ENCODE measurements around the gene TOGARAM1.

DNA sequence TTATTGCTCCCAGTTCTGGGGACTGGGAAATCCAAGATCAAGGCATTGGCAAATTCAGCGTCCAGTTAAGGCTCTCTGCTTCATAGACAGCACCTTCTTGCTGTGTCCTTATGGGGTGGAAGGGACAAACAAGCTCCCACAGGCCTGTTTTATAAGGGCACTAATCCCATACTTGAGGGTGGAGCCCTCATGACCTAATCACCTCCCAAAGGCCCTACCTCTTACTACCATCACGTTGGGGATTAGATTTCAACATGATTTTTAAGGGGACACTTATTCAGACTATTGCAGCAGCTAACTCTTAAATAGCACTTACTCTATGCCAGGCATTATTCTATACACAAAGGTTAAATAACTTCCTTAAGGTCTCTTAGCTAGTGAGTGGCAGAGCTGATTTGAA is 17.3 kb downstream of the TOGARAM1 start:
- TF ChIP-seq ZBTB44 (tag by site-specific recombination; IDR thresholded peaks at IDR 0.05) = no peak
- no peak for TF ChIP-seq ZNF843 (tag by site-specific recombination; IDR thresholded peaks at IDR 0.05)
- TF ChIP-seq CTCF (tag by site-specific recombination; IDR thresholded peaks at IDR 0.05) = no peak
